ENCODE results near the gene ADORA2A.

Gene ADORA2A

GRCh38 chr22:24467340-24467739 is 39.9 kb downstream of the ADORA2A start:
- TF ChIP-seq CTBP1 (IDR thresholded peaks at IDR 0.05; ENCODE audit: borderline replicate concordance): no peak
- no peak for TF ChIP-seq ZNF384 (IDR thresholded peaks at IDR 0.05)
- no peak for TF ChIP-seq NFRKB (IDR thresholded peaks at IDR 0.05)
- no peak for TF ChIP-seq PKNOX1 (IDR thresholded peaks at IDR 0.05)
- TF ChIP-seq BHLHE40 (IDR thresholded peaks at IDR 0.05; ENCODE audit: borderline replicate concordance): no peak
- no peak for TF ChIP-seq TARDBP (IDR thresholded peaks at IDR 0.05)
- no peak for TF ChIP-seq HDGF (IDR thresholded peaks at IDR 0.05; ENCODE audit: borderline replicate concordance)
- no peak for TF ChIP-seq L3MBTL2 (conservative IDR thresholded peaks at IDR 0.05)
- TF ChIP-seq ELF4 (IDR thresholded peaks at IDR 0.05): no peak
- no peak for TF ChIP-seq SUZ12 (IDR thresholded peaks at IDR 0.05)
- TF ChIP-seq SP1 (IDR thresholded peaks at IDR 0.05): no peak
- no peak for TF ChIP-seq FOXM1 (IDR thresholded peaks at IDR 0.05; ENCODE audit: borderline replicate concordance)
- no peak for TF ChIP-seq FOXA1 (IDR thresholded peaks at IDR 0.05)
- TF ChIP-seq LEF1 (IDR thresholded peaks at IDR 0.05; ENCODE audit: borderline replicate concordance): no peak
- ChIA-PET CTCF (no interaction called here), POLR2A (no interaction called here)
- no peak for DNase-seq (ENCODE audit: extremely low spot score)

GRCh38 chr22:24471570-24471969 is 44.2 kb downstream of the ADORA2A start:
- POLR2A ChIA-PET: no interaction called here
- CTCF ChIA-PET: interaction anchor here (0.6 kb wide), 1 partner anchor 20 kb away, joined by 3 read pairs; no protein-coding TSS in a partner anchor
- no peak for TF ChIP-seq BHLHE40 (IDR thresholded peaks at IDR 0.05; ENCODE audit: borderline replicate concordance)
- DNase-seq (ENCODE audit: extremely low spot score): no peak

GRCh38 chr22:24473284-24473683 is 45.9 kb downstream of the ADORA2A start:
- DNase-seq (ENCODE audit: extremely low spot score): no peak
- ChIA-PET POLR2A (no interaction called here), CTCF (interaction anchor here (0.7 kb wide), 1 partner anchor 282 kb away, joined by 4 read pairs; no protein-coding TSS in a partner anchor)
- TF ChIP-seq HDGF (IDR thresholded peaks at IDR 0.05; ENCODE audit: borderline replicate concordance) (no peak), TARDBP (IDR thresholded peaks at IDR 0.05) (no peak), SUZ12 (IDR thresholded peaks at IDR 0.05) (no peak), ELF4 (IDR thresholded peaks at IDR 0.05) (no peak), ZNF384 (IDR thresholded peaks at IDR 0.05) (no peak), CTBP1 (IDR thresholded peaks at IDR 0.05; ENCODE audit: borderline replicate concordance) (no peak), ARNT (IDR thresholded peaks at IDR 0.05) (no peak), LEF1 (IDR thresholded peaks at IDR 0.05; ENCODE audit: borderline replicate concordance) (no peak), FOXK2 (IDR thresholded peaks at IDR 0.05) (no peak), L3MBTL2 (conservative IDR thresholded peaks at IDR 0.05) (no peak), FOXA1 (IDR thresholded peaks at IDR 0.05) (no peak), BHLHE40 (IDR thresholded peaks at IDR 0.05; ENCODE audit: borderline replicate concordance) (no peak), NFRKB (IDR thresholded peaks at IDR 0.05) (no peak)

- POLR2A ChIA-PET: no interaction called here
- TF ChIP-seq CTBP1 (IDR thresholded peaks at IDR 0.05; ENCODE audit: borderline replicate concordance): no peak
- TF ChIP-seq TARDBP (IDR thresholded peaks at IDR 0.05): no peak
- no peak for TF ChIP-seq ZNF384 (IDR thresholded peaks at IDR 0.05)
- TF ChIP-seq FOXK2 (IDR thresholded peaks at IDR 0.05): no peak
- no peak for TF ChIP-seq BHLHE40 (IDR thresholded peaks at IDR 0.05; ENCODE audit: borderline replicate concordance)
- no peak for TF ChIP-seq SP1 (IDR thresholded peaks at IDR 0.05)
- no peak for TF ChIP-seq PKNOX1 (IDR thresholded peaks at IDR 0.05)
- TF ChIP-seq HDGF (IDR thresholded peaks at IDR 0.05; ENCODE audit: borderline replicate concordance): no peak
- no peak for TF ChIP-seq ELF4 (IDR thresholded peaks at IDR 0.05)
- no peak for TF ChIP-seq NFRKB (IDR thresholded peaks at IDR 0.05)
- TF ChIP-seq L3MBTL2 (conservative IDR thresholded peaks at IDR 0.05): no peak
- no peak for TF ChIP-seq ARNT (IDR thresholded peaks at IDR 0.05)
- TF ChIP-seq FOXM1 (IDR thresholded peaks at IDR 0.05; ENCODE audit: borderline replicate concordance): no peak
- no peak for TF ChIP-seq LEF1 (IDR thresholded peaks at IDR 0.05; ENCODE audit: borderline replicate concordance)
- TF ChIP-seq FOXA1 (IDR thresholded peaks at IDR 0.05): no peak
- no peak for TF ChIP-seq SUZ12 (IDR thresholded peaks at IDR 0.05)
- DNase-seq (ENCODE audit: extremely low spot score): no peak
- CTCF ChIA-PET: interaction anchor here (0.7 to 1.3 kb wide), 2 partner anchors 8 to 282 kb away, joined by 3 to 4 read pairs; no protein-coding TSS in a partner anchor
Measured at GRCh38 chr22:24474221-24474620, 46.8 kb downstream of the ADORA2A start.

GRCh38 chr22:24474649-24475255 is 47.4 kb downstream of the ADORA2A start:
- no peak for DNase-seq (ENCODE audit: extremely low spot score)
- ChIA-PET CTCF (interaction anchor here (1.3 kb wide), 1 partner anchor 9 kb away, joined by 3 read pairs; no protein-coding TSS in a partner anchor), POLR2A (no interaction called here)
- TF ChIP-seq FOXK2 (IDR thresholded peaks at IDR 0.05): no peak
- no peak for TF ChIP-seq BHLHE40 (IDR thresholded peaks at IDR 0.05; ENCODE audit: borderline replicate concordance)
- TF ChIP-seq CTBP1 (IDR thresholded peaks at IDR 0.05; ENCODE audit: borderline replicate concordance): no peak
- no peak for TF ChIP-seq ARNT (IDR thresholded peaks at IDR 0.05)
- no peak for TF ChIP-seq FOXM1 (IDR thresholded peaks at IDR 0.05; ENCODE audit: borderline replicate concordance)
- no peak for TF ChIP-seq L3MBTL2 (conservative IDR thresholded peaks at IDR 0.05)
- TF ChIP-seq FOXA1 (IDR thresholded peaks at IDR 0.05): no peak
- TF ChIP-seq TARDBP (IDR thresholded peaks at IDR 0.05): no peak
- TF ChIP-seq PKNOX1 (IDR thresholded peaks at IDR 0.05): no peak
- no peak for TF ChIP-seq ELF4 (IDR thresholded peaks at IDR 0.05)
- TF ChIP-seq NFRKB (IDR thresholded peaks at IDR 0.05): no peak
- no peak for TF ChIP-seq LEF1 (IDR thresholded peaks at IDR 0.05; ENCODE audit: borderline replicate concordance)
- TF ChIP-seq HDGF (IDR thresholded peaks at IDR 0.05; ENCODE audit: borderline replicate concordance): no peak

GRCh38 chr22:24481641-24482040 is 54.2 kb downstream of the ADORA2A start:
- CTCF ChIA-PET: no interaction called here
- TF ChIP-seq SP1 (IDR thresholded peaks at IDR 0.05) (no peak), HDGF (IDR thresholded peaks at IDR 0.05; ENCODE audit: borderline replicate concordance) (no peak), NFRKB (IDR thresholded peaks at IDR 0.05) (no peak), FOXK2 (IDR thresholded peaks at IDR 0.05) (no peak), PKNOX1 (IDR thresholded peaks at IDR 0.05) (no peak), TARDBP (IDR thresholded peaks at IDR 0.05) (no peak), CTBP1 (IDR thresholded peaks at IDR 0.05; ENCODE audit: borderline replicate concordance) (no peak), FOXA1 (IDR thresholded peaks at IDR 0.05) (no peak), LEF1 (IDR thresholded peaks at IDR 0.05; ENCODE audit: borderline replicate concordance) (no peak), L3MBTL2 (conservative IDR thresholded peaks at IDR 0.05) (no peak)
- DNase-seq (ENCODE audit: extremely low spot score): no peak
- POLR2A ChIA-PET: no interaction called here
